WTC11 (cell line): ENCODE measurements around the gene PTEN. TPM values are rescaled to one million over a fixed set of nuclear protein-coding genes. Genes with fewer than 3 reads are reported as not detected.

ENCODE experiments used
- ATAC-seq: fragments of 200-7000 bp; cut with Tn5 transposase; 2 replicates; pipeline ENCODE4 v1.10.0; 2021; ENCODE audit warnings: mild to moderate bottlenecking, moderate library complexity
- CTCF ChIA-PET: fragments of 300-600 bp; sonication (Branson Sonifier 250); formaldehyde crosslinking; loops from one replicate; lab custom pipeline; 2021; ENCODE audit warnings: antibody characterized with exemption; lab: Charles Lee
- POLR2A ChIA-PET: fragments of 350-600 bp; sonication (Branson Sonifier 250); formaldehyde crosslinking; loops from one replicate; lab custom pipeline; 2021; ENCODE audit warnings: antibody characterized with exemption; lab: Charles Lee
- DNase-seq: peaks from one replicate; pipeline ENCODE4 v3.0.0; 2021; ENCODE audit warnings: low spot score
- H3K27ac Mint-ChIP-seq: 2 replicates; pipeline ENCODE4 v1.8.0; 2021; ENCODE audit warnings: mixed read lengths
- H3K27me3 Mint-ChIP-seq: 2 replicates; pipeline ENCODE4 v1.8.0; 2021; ENCODE audit warnings: low read depth, mild to moderate bottlenecking, moderate library complexity, mixed read lengths
- H3K36me3 Mint-ChIP-seq: 2 replicates; pipeline ENCODE4 v1.8.0; 2021; ENCODE audit warnings: mixed read lengths
- H3K4me1 Mint-ChIP-seq: 2 replicates; pipeline ENCODE4 v1.8.0; 2022; ENCODE audit warnings: mixed read lengths
- H3K4me3 Mint-ChIP-seq: 2 replicates; pipeline ENCODE4 v1.8.0; 2021; ENCODE audit warnings: mild to moderate bottlenecking, moderate library complexity, mixed read lengths
- H3K9me3 Mint-ChIP-seq: 2 replicates; pipeline ENCODE4 v1.8.0; 2021; ENCODE audit warnings: mixed read lengths
- ATF1 ChIP-seq: sonication (generic); formaldehyde crosslinking; IDR thresholded peaks from 2 replicates; pipeline ENCODE4 v1.8.1; 2023; ENCODE audit warnings: mild to moderate bottlenecking, moderate library complexity, missing genetic modification reagents
- ESRRA ChIP-seq: sonication (generic); formaldehyde crosslinking; IDR thresholded peaks from 2 replicates; pipeline ENCODE4 v1.8.1; 2022; ENCODE audit warnings: mild to moderate bottlenecking, missing genetic modification reagents, borderline replicate concordance
- ETV6 ChIP-seq: sonication (generic); formaldehyde crosslinking; IDR thresholded peaks from 2 replicates; pipeline ENCODE4 v1.8.1; 2022; ENCODE audit warnings: mild to moderate bottlenecking, missing genetic modification reagents
- FOXK1 ChIP-seq: sonication (generic); formaldehyde crosslinking; IDR thresholded peaks from 2 replicates; pipeline ENCODE4 v1.8.0; 2022; ENCODE audit warnings: mild to moderate bottlenecking, moderate library complexity, missing genetic modification reagents
- SP1 ChIP-seq: sonication (generic); formaldehyde crosslinking; conservative IDR thresholded peaks from 2 replicates; pipeline ENCODE4 v1.8.1; 2022; ENCODE audit warnings: missing genetic modification reagents
- ZBTB21 ChIP-seq: sonication (generic); formaldehyde crosslinking; IDR thresholded peaks from 2 replicates; pipeline ENCODE4 v1.8.1; 2023; ENCODE audit warnings: mild to moderate bottlenecking, missing genetic modification reagents, borderline replicate concordance
- ZNF423 ChIP-seq: fragments of 250-450 bp; sonication (Bioruptor Pico); IDR thresholded peaks from 2 replicates; pipeline ENCODE4 v2.1.2; 2022; ENCODE audit warnings: mild to moderate bottlenecking, moderate library complexity
- total RNA-seq: library from RNA; stranded (reverse); gene quantifications from 3 replicates; pipeline ENCODE4 v1.2.3, GENCODE V29; 2021
- TF ChIP-seq, protein P1 (sequence below): sonication (generic); formaldehyde crosslinking; IDR thresholded peaks from 2 replicates; pipeline ENCODE4 v1.8.0; 2022; ENCODE audit warnings: missing genetic modification reagents
- TF ChIP-seq, protein P2 (sequence below): fragments of 250-450 bp; sonication (Bioruptor Pico); IDR thresholded peaks from 2 replicates; pipeline ENCODE4 v1.9.0; 2021; ENCODE audit warnings: mild to moderate bottlenecking
- TF ChIP-seq, protein P3 (sequence below): sonication (generic); formaldehyde crosslinking; IDR thresholded peaks from 2 replicates; pipeline ENCODE4 v1.8.1; 2023; ENCODE audit warnings: mild to moderate bottlenecking, missing genetic modification reagents, moderate library complexity
- TF ChIP-seq, protein P4 (sequence below): sonication (generic); formaldehyde crosslinking; IDR thresholded peaks from 2 replicates; pipeline ENCODE4 v1.8.1; 2023; ENCODE audit warnings: mild to moderate bottlenecking, missing genetic modification reagents
- TF ChIP-seq, protein P5 (sequence below): sonication (generic); formaldehyde crosslinking; IDR thresholded peaks from 2 replicates; pipeline ENCODE4 v1.8.1; 2022; ENCODE audit warnings: missing genetic modification reagents, borderline replicate concordance
- TF ChIP-seq, protein P6 (sequence below): sonication (generic); formaldehyde crosslinking; IDR thresholded peaks from 2 replicates; pipeline ENCODE4 v1.8.1; 2022; ENCODE audit warnings: low read depth, mild to moderate bottlenecking, moderate library complexity, missing genetic modification reagents, borderline replicate concordance
- TF ChIP-seq, protein P7 (sequence below): sonication (generic); formaldehyde crosslinking; IDR thresholded peaks from 2 replicates; pipeline ENCODE4 v1.8.0; 2022; ENCODE audit warnings: mild to moderate bottlenecking, missing genetic modification reagents
- TF ChIP-seq, protein P8 (sequence below): fragments of 250-450 bp; sonication (Bioruptor Pico); IDR thresholded peaks from 2 replicates; pipeline ENCODE4 v2.1.2; 2022; ENCODE audit warnings: mild to moderate bottlenecking, moderate library complexity
- TF ChIP-seq, protein P9 (sequence below): fragments of 250-450 bp; sonication (Bioruptor Pico); IDR thresholded peaks from 2 replicates; pipeline ENCODE4 v1.9.0; 2021; ENCODE audit warnings: mild to moderate bottlenecking
- TF ChIP-seq, protein P10 (sequence below): sonication (generic); formaldehyde crosslinking; conservative IDR thresholded peaks from 2 replicates; pipeline ENCODE4 v1.8.1; 2022; ENCODE audit warnings: mild to moderate bottlenecking, missing genetic modification reagents

Gene PTEN
- total RNA-seq, 1 experiment from 2014 or later = 54.2 TPM

DNA sequence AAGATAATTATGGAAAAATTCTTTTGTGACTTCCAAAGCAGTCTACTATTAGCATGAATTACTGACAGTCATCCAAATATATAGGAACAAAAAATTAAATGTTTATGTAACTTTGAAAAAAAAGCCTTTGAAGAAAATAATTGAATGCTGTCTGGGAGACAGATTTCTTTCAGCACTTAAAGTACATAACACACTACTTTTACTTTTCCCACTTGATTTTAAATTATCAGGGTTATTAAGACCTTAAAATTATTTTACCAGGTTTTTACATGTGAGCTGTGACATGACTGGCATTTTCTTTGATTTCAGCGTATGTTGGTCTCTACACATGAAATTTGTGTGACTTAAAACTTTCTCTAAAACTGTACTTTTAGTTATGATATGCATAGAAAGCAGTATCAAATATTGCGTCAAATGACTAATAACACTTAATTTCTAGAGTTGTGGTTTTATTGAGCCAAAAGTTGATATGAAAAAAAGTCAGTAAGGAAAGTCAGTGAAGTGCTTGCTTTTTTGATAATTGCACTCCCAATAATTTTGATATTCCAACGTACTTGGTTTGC is 3.1 kb downstream of the PTEN start:
- TF ChIP-seq, protein P1, sequence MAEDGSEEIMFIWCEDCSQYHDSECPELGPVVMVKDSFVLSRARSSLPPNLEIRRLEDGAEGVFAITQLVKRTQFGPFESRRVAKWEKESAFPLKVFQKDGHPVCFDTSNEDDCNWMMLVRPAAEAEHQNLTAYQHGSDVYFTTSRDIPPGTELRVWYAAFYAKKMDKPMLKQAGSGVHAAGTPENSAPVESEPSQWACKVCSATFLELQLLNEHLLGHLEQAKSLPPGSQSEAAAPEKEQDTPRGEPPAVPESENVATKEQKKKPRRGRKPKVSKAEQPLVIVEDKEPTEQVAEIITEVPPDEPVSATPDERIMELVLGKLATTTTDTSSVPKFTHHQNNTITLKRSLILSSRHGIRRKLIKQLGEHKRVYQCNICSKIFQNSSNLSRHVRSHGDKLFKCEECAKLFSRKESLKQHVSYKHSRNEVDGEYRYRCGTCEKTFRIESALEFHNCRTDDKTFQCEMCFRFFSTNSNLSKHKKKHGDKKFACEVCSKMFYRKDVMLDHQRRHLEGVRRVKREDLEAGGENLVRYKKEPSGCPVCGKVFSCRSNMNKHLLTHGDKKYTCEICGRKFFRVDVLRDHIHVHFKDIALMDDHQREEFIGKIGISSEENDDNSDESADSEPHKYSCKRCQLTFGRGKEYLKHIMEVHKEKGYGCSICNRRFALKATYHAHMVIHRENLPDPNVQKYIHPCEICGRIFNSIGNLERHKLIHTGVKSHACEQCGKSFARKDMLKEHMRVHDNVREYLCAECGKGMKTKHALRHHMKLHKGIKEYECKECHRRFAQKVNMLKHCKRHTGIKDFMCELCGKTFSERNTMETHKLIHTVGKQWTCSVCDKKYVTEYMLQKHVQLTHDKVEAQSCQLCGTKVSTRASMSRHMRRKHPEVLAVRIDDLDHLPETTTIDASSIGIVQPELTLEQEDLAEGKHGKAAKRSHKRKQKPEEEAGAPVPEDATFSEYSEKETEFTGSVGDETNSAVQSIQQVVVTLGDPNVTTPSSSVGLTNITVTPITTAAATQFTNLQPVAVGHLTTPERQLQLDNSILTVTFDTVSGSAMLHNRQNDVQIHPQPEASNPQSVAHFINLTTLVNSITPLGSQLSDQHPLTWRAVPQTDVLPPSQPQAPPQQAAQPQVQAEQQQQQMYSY = no peak
- TF ChIP-seq FOXK1 (CRISPR knock-in tag) = no peak
- TF ChIP-seq, protein P2, sequence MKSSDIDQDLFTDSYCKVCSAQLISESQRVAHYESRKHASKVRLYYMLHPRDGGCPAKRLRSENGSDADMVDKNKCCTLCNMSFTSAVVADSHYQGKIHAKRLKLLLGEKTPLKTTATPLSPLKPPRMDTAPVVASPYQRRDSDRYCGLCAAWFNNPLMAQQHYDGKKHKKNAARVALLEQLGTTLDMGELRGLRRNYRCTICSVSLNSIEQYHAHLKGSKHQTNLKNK (CRISPR knock-in tag) = no peak
- TF ChIP-seq ETV6 (CRISPR knock-in tag) = no peak
- TF ChIP-seq ATF1 = no peak
- TF ChIP-seq, protein P3, sequence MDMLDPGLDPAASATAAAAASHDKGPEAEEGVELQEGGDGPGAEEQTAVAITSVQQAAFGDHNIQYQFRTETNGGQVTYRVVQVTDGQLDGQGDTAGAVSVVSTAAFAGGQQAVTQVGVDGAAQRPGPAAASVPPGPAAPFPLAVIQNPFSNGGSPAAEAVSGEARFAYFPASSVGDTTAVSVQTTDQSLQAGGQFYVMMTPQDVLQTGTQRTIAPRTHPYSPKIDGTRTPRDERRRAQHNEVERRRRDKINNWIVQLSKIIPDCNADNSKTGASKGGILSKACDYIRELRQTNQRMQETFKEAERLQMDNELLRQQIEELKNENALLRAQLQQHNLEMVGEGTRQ (CRISPR knock-in tag) = no peak
- TF ChIP-seq SP1 (CRISPR knock-in tag) = no peak
- TF ChIP-seq, protein P4, sequence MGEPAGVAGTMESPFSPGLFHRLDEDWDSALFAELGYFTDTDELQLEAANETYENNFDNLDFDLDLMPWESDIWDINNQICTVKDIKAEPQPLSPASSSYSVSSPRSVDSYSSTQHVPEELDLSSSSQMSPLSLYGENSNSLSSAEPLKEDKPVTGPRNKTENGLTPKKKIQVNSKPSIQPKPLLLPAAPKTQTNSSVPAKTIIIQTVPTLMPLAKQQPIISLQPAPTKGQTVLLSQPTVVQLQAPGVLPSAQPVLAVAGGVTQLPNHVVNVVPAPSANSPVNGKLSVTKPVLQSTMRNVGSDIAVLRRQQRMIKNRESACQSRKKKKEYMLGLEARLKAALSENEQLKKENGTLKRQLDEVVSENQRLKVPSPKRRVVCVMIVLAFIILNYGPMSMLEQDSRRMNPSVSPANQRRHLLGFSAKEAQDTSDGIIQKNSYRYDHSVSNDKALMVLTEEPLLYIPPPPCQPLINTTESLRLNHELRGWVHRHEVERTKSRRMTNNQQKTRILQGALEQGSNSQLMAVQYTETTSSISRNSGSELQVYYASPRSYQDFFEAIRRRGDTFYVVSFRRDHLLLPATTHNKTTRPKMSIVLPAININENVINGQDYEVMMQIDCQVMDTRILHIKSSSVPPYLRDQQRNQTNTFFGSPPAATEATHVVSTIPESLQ (CRISPR knock-in tag) = no peak

DNA sequence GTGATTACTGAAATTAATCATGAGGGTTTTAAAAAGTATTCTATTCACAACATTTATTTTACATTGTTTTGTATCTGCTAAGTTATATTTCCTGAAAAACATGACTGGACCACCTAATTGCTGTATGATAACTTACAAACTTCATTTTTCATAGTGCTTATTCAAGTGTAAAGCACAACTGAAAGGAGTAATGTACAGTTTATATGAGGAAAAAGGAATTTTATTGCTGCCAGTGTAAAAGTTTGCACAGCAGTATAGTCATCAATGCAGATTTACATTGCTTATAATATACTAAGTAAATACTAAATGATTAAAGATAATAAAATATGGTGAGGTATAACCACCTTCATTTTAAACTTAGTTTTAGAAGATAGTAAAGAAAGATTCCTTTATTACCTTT is 4.0 kb downstream of the PTEN start:
- DNase-seq (no peak), ATAC-seq (no peak)
- CTCF ChIA-PET = no interaction called here
- Mint-ChIP-seq H3K9me3 (no peaks in the 10 kb centered on the region), H3K4me1 (peaks cover 31% of the 10 kb centered on the region), H3K27ac (no peak overlapping the region), H3K36me3 (peaks cover 9% of the 10 kb centered on the region), H3K4me3 (peak overlapping the region; percentile 93), H3K27me3 (no peaks in the 10 kb centered on the region)
- POLR2A ChIA-PET = no interaction called here
- TF ChIP-seq, protein P5, sequence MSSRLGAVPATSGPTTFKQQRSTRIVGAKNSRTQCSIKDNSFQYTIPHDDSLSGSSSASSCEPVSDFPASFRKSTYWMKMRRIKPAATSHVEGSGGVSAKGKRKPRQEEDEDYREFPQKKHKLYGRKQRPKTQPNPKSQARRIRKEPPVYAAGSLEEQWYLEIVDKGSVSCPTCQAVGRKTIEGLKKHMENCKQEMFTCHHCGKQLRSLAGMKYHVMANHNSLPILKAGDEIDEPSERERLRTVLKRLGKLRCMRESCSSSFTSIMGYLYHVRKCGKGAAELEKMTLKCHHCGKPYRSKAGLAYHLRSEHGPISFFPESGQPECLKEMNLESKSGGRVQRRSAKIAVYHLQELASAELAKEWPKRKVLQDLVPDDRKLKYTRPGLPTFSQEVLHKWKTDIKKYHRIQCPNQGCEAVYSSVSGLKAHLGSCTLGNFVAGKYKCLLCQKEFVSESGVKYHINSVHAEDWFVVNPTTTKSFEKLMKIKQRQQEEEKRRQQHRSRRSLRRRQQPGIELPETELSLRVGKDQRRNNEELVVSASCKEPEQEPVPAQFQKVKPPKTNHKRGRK (CRISPR knock-in tag) = no peak
- TF ChIP-seq, protein P6, sequence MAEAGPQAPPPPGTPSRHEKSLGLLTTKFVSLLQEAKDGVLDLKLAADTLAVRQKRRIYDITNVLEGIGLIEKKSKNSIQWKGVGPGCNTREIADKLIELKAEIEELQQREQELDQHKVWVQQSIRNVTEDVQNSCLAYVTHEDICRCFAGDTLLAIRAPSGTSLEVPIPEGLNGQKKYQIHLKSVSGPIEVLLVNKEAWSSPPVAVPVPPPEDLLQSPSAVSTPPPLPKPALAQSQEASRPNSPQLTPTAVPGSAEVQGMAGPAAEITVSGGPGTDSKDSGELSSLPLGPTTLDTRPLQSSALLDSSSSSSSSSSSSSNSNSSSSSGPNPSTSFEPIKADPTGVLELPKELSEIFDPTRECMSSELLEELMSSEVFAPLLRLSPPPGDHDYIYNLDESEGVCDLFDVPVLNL (CRISPR knock-in tag) = no peak
- TF ChIP-seq, protein P7, sequence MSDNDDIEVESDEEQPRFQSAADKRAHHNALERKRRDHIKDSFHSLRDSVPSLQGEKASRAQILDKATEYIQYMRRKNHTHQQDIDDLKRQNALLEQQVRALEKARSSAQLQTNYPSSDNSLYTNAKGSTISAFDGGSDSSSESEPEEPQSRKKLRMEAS (CRISPR knock-in tag) = no peak
- TF ChIP-seq, protein P8, sequence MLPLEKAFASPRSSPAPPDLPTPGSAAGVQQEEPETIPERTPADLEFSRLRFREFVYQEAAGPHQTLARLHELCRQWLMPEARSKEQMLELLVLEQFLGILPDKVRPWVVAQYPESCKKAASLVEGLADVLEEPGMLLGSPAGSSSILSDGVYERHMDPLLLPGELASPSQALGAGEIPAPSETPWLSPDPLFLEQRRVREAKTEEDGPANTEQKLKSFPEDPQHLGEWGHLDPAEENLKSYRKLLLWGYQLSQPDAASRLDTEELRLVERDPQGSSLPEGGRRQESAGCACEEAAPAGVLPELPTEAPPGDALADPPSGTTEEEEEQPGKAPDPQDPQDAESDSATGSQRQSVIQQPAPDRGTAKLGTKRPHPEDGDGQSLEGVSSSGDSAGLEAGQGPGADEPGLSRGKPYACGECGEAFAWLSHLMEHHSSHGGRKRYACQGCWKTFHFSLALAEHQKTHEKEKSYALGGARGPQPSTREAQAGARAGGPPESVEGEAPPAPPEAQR = no peak
- TF ChIP-seq ZNF423 (CRISPR knock-in tag) (no peak), ESRRA (CRISPR knock-in tag) (no peak), ZBTB21 (CRISPR knock-in tag) (no peak)
- TF ChIP-seq, protein P9, sequence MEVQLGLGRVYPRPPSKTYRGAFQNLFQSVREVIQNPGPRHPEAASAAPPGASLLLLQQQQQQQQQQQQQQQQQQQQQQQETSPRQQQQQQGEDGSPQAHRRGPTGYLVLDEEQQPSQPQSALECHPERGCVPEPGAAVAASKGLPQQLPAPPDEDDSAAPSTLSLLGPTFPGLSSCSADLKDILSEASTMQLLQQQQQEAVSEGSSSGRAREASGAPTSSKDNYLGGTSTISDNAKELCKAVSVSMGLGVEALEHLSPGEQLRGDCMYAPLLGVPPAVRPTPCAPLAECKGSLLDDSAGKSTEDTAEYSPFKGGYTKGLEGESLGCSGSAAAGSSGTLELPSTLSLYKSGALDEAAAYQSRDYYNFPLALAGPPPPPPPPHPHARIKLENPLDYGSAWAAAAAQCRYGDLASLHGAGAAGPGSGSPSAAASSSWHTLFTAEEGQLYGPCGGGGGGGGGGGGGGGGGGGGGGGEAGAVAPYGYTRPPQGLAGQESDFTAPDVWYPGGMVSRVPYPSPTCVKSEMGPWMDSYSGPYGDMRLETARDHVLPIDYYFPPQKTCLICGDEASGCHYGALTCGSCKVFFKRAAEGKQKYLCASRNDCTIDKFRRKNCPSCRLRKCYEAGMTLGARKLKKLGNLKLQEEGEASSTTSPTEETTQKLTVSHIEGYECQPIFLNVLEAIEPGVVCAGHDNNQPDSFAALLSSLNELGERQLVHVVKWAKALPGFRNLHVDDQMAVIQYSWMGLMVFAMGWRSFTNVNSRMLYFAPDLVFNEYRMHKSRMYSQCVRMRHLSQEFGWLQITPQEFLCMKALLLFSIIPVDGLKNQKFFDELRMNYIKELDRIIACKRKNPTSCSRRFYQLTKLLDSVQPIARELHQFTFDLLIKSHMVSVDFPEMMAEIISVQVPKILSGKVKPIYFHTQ (CRISPR knock-in tag) = no peak
- TF ChIP-seq, protein P10, sequence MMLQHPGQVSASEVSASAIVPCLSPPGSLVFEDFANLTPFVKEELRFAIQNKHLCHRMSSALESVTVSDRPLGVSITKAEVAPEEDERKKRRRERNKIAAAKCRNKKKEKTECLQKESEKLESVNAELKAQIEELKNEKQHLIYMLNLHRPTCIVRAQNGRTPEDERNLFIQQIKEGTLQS (CRISPR knock-in tag) = no peak

More for the DNA sequence above, 3.1 kb downstream of the PTEN start:
- ATAC-seq (no peak), DNase-seq (no peak)
- peaks cover 9% of the 10 kb centered on the region for H3K36me3 Mint-ChIP-seq
- peak overlapping the region; percentile 64 for H3K27ac Mint-ChIP-seq
- CTCF ChIA-PET = interaction anchor here (1.3 kb wide), 1 partner anchor 248 kb away, joined by 3 read pairs; no protein-coding TSS in a partner anchor
- no peaks in the 10 kb centered on the region for H3K9me3 Mint-ChIP-seq
- no peaks in the 10 kb centered on the region for H3K27me3 Mint-ChIP-seq
- H3K4me1 Mint-ChIP-seq = peaks cover 33% of the 10 kb centered on the region
- POLR2A ChIA-PET = no interaction called here
- H3K4me3 Mint-ChIP-seq = peak overlapping the region; percentile 93
